GM19328 (cell line): ENCODE results near the gene SEMA6B.

ENCODE experiments used
- ATAC-seq: cut with Tn5 transposase; IDR thresholded peaks from one replicate; pipeline ENCODE4 v1.9.1; 2021; ENCODE audit warnings: mild to moderate bottlenecking, moderate library complexity; ENCODE audit not compliant: unreplicated experiment

SEMA6B gene

GRCh38 chr19:4588291-4588761, 28.8 kb upstream of the SEMA6B start:
- no peak for ATAC-seq

DNA sequence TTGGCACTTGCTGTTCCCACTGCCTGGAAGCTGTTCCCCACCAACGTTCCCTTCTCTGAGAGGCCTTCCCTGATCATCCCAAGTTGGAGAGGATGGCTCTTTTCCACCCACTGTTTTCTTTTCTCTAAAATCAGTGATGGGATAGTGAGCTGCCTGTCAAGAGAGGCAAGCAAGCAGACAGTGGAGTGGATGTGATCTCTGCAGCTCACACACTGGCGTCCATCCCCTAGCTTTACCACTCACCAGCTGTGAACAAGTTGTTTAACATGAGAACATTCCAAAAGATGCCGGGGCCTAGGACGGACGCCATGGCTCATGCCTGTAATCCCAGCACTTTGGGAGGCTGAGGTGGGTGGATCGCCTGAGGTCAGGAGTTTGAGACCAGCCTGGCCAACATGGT, 28.0 kb upstream of the SEMA6B start:
- no peak for ATAC-seq

GRCh38 chr19:4586691-4587090, 27.2 kb upstream of the SEMA6B start:
- ATAC-seq: no peak

- no peak for ATAC-seq
These were observed 26.8 kb upstream of the SEMA6B start for GRCh38 chr19:4586245-4586644.

DNA sequence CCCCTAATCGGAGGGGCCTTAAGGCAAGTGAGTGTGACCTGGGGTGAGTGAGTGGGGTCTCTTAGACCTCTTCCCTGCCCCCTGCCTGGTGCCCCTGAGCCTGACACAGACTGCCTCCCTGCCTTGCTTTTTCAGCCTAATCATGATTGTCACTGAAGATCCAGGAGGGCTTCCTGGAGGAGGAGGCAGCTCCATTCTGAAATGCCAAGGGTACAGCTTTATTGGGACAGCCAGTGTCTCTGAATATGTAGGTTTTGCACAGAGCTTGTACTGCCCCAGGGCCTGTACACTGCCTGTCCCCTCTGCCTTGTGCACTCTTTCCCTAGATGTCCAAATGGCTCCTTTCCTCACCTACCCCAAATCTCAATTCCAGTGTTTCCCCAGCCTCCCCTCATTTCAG, 26.1 kb upstream of the SEMA6B start:
- ATAC-seq: no peak

DNA sequence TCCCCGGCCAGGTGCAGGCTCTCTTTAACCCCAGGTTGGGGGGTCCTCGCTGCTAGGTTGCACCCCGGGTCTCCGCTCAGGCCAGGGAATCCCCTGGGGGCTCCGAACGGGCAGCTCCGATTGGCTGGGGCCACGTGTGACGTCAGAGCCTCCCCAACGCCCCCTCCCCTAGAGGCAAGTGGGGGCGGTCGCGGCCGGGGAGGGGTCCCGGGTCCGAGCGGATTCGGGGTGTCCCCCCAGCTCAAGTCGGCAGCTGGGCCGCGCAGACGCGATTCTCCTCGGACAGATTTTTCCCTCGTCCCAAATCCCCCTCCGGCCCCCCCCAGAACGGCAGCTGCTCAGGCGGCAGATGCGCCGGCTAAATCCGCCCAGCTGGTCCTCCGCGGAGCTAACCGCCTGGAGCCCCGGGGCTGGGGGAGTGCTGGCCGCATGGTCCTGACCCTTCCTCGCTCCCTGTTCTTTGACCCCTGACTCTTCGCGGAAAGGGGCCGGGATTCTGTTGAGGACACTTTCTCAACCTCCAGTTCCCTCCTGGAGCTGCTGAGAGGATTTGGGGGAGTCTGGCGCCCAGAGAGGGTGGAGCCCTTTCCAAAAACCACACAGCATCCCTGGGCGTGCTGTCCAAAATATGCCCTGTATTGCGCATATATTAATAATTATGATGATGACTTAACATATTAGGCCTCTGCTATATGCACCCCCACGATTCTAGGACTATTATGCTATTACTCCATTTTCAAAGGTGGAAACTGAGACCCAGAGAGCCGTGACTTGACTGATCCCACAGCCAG, 25.4 kb upstream of the SEMA6B start:
- no peak for ATAC-seq

- no peak for ATAC-seq
These were observed 24.6 kb upstream of the SEMA6B start for GRCh38 chr19:4583961-4584669.

- ATAC-seq: no peak
These were observed 23.7 kb upstream of the SEMA6B start for GRCh38 chr19:4582980-4583842.

DNA sequence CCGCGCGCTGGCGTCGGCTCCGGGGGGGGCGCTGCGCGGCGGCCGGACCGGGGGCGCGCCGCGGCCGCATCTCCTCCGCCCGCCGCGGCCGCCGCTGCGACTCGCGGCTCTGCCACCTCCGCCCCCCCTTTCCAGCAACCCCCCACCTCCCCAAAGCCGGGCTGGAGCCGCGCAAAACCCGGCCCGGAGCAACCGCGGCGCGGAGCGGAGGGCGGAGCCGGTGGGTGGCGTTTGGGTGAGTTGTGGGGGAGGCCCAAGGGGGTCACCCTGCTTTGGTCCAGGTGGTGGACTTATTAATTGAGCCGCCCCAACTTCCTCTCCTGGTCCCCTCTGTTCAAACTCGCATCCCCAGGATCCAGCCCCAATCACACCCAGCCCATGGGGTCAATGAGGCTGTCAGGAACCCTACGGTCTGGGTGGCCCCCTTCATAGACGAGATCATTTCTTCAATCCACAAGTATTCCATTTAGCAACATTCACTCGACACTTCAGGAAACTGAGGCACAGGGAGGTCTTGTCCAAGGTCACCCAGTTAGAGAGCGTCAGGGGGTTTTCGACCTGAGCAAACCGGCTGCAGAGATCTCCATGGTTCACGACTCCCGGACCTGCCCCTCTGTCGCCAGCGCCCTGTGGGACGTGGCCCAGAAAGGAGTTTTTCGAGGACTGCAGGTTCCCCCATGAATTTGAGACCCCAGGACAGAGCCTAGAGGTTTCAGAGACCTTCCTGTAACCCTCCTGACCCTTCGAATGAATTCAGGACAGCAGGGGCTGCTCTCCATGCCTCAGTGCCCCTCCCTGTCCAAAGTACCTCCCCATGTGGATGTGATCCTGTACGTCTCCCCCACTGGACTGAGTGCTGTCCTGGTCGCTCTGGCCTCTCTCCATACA, 22.4 kb upstream of the SEMA6B start:
- no peak for ATAC-seq

GRCh38 chr19:4580961-4581665, 21.6 kb upstream of the SEMA6B start:
- no peak for ATAC-seq

- no peak for ATAC-seq
These were observed 20.8 kb upstream of the SEMA6B start for GRCh38 chr19:4580021-4580901.

DNA sequence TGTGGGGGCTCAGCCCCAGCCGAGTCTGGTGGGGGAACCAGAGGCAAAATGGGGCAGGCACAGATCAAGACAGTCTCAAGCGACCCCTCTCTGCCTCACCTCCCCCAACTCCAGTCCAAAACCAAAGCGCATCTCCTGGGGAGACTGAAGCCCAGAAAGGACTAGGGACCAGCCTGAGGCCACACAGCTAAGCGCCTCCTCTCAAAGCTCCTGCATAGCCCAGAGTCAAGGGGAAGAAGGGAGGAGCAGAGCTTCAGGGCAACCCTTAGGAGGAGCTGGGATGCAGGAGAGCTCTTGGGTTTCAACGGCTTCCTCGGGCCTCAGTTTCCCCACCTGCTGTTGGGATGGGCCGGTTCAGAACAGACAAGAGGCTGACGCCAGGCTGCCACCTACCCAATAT, 19.9 kb upstream of the SEMA6B start:
- ATAC-seq: no peak

DNA sequence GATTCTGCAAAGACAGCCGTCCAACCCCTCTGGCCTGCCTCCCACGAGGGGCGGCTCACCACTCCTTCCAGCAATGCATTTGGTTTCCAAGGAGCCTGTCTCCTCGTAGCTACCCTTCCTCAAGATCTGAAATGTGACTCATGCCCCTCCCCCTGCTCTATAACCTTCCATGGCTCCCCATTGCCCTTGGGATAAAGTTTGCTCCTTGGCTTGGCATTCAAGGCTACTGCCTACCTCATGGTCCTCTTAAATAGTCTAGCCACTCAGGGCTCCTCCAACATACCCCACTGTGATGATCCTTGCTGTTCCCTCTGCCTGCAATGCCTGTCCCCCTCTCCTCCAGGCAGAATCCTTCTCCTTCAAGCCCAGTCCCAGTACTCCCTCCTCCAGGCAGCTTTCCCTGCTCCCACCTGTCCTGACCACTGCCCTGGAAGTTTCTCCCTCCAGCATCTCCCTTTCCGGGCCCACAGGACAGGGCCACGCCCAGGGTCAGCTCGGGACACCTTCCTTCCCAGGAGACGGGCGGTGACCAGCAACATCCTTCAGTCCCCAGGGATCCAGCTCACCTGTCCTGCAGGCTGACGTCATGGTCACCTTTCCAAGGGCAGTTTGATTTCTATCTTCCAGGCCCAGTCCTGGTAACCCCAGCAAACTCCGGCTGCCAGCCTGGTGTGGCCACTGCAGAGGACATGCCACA, 19.2 kb upstream of the SEMA6B start:
- ATAC-seq: no peak

- ATAC-seq: no peak
These were observed 17.7 kb upstream of the SEMA6B start for GRCh38 chr19:4577020-4577782.

- ATAC-seq: no peak
These were observed 16.8 kb upstream of the SEMA6B start for GRCh38 chr19:4576016-4576933.

- ATAC-seq: no peak
These were observed 16.0 kb upstream of the SEMA6B start for GRCh38 chr19:4575267-4576015.
